DOHH2 (cell line): Measurements from ENCODE around the gene CLCN7.

ENCODE experiments used
- H3F3A ChIP-seq: fragments of 200-600 bp; sonication (generic), shearing (Covaris generic); 2 replicates; pipeline ENCODE4 v1.6.0; 2016; ENCODE audit warnings: antibody characterized with exemption, mild to moderate bottlenecking; ENCODE audit not compliant: control insufficient read depth, insufficient read depth
- H3K27ac ChIP-seq: fragments of 200-600 bp; sonication (generic); 2 replicates; pipeline ENCODE4 v1.5.1; 2014; ENCODE audit warnings: low read depth, mild to moderate bottlenecking, low read length, moderate library complexity
- H3K27me3 ChIP-seq: fragments of 200-600 bp; sonication (generic); 2 replicates; pipeline ENCODE4 v1.6.1; 2014; ENCODE audit warnings: mild to moderate bottlenecking, low read length, mixed read lengths; ENCODE audit not compliant: control insufficient read depth
- H3K36me3 ChIP-seq: fragments of 200-600 bp; sonication (generic); 2 replicates; pipeline ENCODE4 v1.6.1; 2014; ENCODE audit warnings: mild to moderate bottlenecking, low read length, moderate library complexity, mixed read lengths; ENCODE audit not compliant: control insufficient read depth
- H3K4me1 ChIP-seq: fragments of 200-600 bp; sonication (generic); 2 replicates; pipeline ENCODE4 v1.6.1; 2014; ENCODE audit warnings: mild to moderate bottlenecking, low read length, mixed read lengths; ENCODE audit not compliant: control insufficient read depth
- H3K4me2 ChIP-seq: fragments of 200-600 bp; sonication (generic); 2 replicates; pipeline ENCODE4 v1.6.0; 2014; ENCODE audit warnings: mild to moderate bottlenecking, low read length, moderate library complexity
- H3K4me3 ChIP-seq: fragments of 200-600 bp; sonication (generic); 2 replicates; pipeline ENCODE4 v1.5.1; 2014; ENCODE audit warnings: mild to moderate bottlenecking, low read length, mixed read lengths
- H3K79me2 ChIP-seq: fragments of 200-600 bp; sonication (generic); 2 replicates; pipeline ENCODE4 v1.6.1; 2014; ENCODE audit warnings: mild to moderate bottlenecking, low read length, mixed read lengths; ENCODE audit not compliant: control insufficient read depth
- H3K9me2 ChIP-seq: fragments of 200-600 bp; sonication (generic); replicated peaks from 2 replicates; pipeline ENCODE4 v1.6.1; 2014; ENCODE audit warnings: mild to moderate bottlenecking, low read length, mixed read lengths; ENCODE audit not compliant: control insufficient read depth
- H3K9me3 ChIP-seq: fragments of 200-600 bp; sonication (generic); 2 replicates; pipeline ENCODE4 v1.6.1; 2014; ENCODE audit warnings: antibody characterized with exemption, low read length, mixed read lengths; ENCODE audit not compliant: control insufficient read depth, insufficient read depth
- H4K20me1 ChIP-seq: fragments of 200-600 bp; sonication (generic); 2 replicates; pipeline ENCODE4 v1.6.0; 2014; ENCODE audit warnings: low read depth, mild to moderate bottlenecking, antibody characterized with exemption, low read length, moderate library complexity; ENCODE audit not compliant: control insufficient read depth, insufficient read depth
- EZH2phosphoT487 ChIP-seq: fragments of 200-600 bp; sonication (generic); IDR thresholded peaks from 2 replicates; pipeline ENCODE4 v1.6.1; 2017; ENCODE audit warnings: borderline replicate concordance, mild to moderate bottlenecking, antibody characterized with exemption, low read length, moderate library complexity, mixed read lengths
- TF ChIP-seq, protein P1 (sequence below): fragments of 200-600 bp; sonication (generic); IDR thresholded peaks from one replicate; pipeline ENCODE4 v1.5.1; 2014; ENCODE audit warnings: antibody characterized with exemption, mild to moderate bottlenecking, low read depth, low read length; ENCODE audit not compliant: poor library complexity, severe bottlenecking

CLCN7 gene

DNA sequence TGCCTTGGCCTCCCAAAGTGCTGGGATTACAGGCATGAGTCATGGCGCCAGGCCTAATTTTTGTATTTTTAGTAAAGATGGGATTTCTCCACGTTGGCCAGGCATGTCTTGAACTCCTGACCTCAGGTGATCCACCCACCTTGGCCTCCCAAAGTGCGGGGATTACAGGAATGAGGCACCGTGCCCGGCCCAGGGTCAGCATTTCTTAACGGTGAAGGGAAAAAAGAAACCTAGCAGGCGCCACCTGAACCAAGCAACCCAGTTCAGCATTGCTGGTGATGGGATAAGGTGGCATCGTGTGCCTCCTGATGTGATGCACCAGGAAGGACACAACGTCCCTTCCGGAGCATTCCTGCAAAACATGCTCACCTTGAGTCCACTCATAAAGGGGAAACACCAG, 2.2 kb upstream of the CLCN7 start:
- H3K4me1 ChIP-seq = peaks cover 34% of the 10 kb centered on the region
- no peaks in the 10 kb centered on the region for H3K9me2 ChIP-seq
- H3K27ac ChIP-seq = no peak overlapping the region
- H3K36me3 ChIP-seq = 0 out of 2 replicates have a peak, but pooled peaks cover 4% of the 10 kb centered on the region
- H3K9me3 ChIP-seq = no peaks in the 10 kb centered on the region
- H3F3A ChIP-seq = peaks cover 10% of the 10 kb centered on the region; the same call in 1 of the 2 replicates
- no peaks in the 10 kb centered on the region for H4K20me1 ChIP-seq
- H3K27me3 ChIP-seq = peaks cover 15% of the 10 kb centered on the region
- H3K4me2 ChIP-seq = no peak overlapping the region
- H3K4me3 ChIP-seq = no peak overlapping the region
- H3K79me2 ChIP-seq = peaks cover 35% of the 10 kb centered on the region
- TF ChIP-seq, protein P1, sequence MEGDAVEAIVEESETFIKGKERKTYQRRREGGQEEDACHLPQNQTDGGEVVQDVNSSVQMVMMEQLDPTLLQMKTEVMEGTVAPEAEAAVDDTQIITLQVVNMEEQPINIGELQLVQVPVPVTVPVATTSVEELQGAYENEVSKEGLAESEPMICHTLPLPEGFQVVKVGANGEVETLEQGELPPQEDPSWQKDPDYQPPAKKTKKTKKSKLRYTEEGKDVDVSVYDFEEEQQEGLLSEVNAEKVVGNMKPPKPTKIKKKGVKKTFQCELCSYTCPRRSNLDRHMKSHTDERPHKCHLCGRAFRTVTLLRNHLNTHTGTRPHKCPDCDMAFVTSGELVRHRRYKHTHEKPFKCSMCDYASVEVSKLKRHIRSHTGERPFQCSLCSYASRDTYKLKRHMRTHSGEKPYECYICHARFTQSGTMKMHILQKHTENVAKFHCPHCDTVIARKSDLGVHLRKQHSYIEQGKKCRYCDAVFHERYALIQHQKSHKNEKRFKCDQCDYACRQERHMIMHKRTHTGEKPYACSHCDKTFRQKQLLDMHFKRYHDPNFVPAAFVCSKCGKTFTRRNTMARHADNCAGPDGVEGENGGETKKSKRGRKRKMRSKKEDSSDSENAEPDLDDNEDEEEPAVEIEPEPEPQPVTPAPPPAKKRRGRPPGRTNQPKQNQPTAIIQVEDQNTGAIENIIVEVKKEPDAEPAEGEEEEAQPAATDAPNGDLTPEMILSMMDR = no peak
- no peak for TF ChIP-seq EZH2phosphoT487

DNA sequence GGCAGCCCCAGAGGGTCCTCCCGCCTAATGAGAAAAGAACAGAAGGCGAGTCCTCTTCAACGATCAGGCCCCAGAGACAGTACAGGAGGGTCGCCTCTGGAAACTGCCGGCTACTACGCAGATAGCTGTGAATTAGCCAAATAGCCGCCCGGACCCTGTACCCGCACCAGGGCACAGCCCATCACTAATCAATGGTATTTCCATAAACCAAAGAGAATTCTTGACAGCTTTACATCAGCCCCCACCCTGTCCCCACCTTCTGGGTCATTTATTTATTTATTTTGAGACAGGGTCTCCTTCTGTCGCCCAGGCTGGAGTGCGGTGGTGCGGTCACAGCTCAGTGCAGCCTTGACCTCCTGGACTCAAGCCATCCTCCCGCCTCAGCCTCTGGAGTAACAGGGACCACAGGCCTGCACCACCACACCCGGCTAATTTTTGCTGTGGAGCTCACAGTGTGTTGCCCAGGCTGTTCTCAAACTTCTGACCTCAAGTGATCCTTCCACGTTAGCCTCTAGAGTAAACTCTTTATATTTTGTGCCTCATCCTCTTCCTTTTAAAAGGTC, 805 bp upstream of the CLCN7 start:
- Histone ChIP-seq H3K79me2 (peaks cover 49% of the 10 kb centered on the region), H3K27me3 (peaks cover 2% of the 10 kb centered on the region), H3K9me3 (no peaks in the 10 kb centered on the region), H3K4me2 (peak overlapping the region; percentile 94), H4K20me1 (no peaks in the 10 kb centered on the region), H3F3A (peaks cover 10% of the 10 kb centered on the region; the same call in 1 of the 2 replicates), H3K4me3 (peak overlapping the region; percentile 95), H3K4me1 (peaks cover 43% of the 10 kb centered on the region), H3K9me2 (no peaks in the 10 kb centered on the region), H3K27ac (peak overlapping the region; percentile 61), H3K36me3 (0 out of 2 replicates have a peak, but pooled peaks cover 4% of the 10 kb centered on the region)
- TF ChIP-seq, protein P1 = no peak
- no peak for TF ChIP-seq EZH2phosphoT487

GRCh38 chr16:1474082-1474795, 589 bp downstream of the CLCN7 start:
- H3K4me2 ChIP-seq = peak overlapping the region; percentile 94
- H3K9me2 ChIP-seq = no peaks in the 10 kb centered on the region
- H3K4me3 ChIP-seq = peak overlapping the region; percentile 95
- H3K4me1 ChIP-seq = peaks cover 54% of the 10 kb centered on the region
- 0 out of 2 replicates have a peak, but pooled peaks cover 4% of the 10 kb centered on the region for H3K36me3 ChIP-seq
- no peaks in the 10 kb centered on the region for H4K20me1 ChIP-seq
- H3K27me3 ChIP-seq = no peaks in the 10 kb centered on the region
- peaks cover 6% of the 10 kb centered on the region; the same call in 1 of the 2 replicates for H3F3A ChIP-seq
- no peak overlapping the region for H3K27ac ChIP-seq
- TF ChIP-seq, protein P1 = no peak
- no peak for TF ChIP-seq EZH2phosphoT487
- no peaks in the 10 kb centered on the region for H3K9me3 ChIP-seq
- H3K79me2 ChIP-seq = peaks cover 63% of the 10 kb centered on the region
